ENCODE measurements around the gene MDFIC. TPM values are rescaled to one million over a fixed set of nuclear protein-coding genes. Genes with fewer than 3 reads are reported as not detected.

Gene MDFIC
- total RNA-seq, 1 experiment from 2014 or later, result 33.3 TPM

DNA sequence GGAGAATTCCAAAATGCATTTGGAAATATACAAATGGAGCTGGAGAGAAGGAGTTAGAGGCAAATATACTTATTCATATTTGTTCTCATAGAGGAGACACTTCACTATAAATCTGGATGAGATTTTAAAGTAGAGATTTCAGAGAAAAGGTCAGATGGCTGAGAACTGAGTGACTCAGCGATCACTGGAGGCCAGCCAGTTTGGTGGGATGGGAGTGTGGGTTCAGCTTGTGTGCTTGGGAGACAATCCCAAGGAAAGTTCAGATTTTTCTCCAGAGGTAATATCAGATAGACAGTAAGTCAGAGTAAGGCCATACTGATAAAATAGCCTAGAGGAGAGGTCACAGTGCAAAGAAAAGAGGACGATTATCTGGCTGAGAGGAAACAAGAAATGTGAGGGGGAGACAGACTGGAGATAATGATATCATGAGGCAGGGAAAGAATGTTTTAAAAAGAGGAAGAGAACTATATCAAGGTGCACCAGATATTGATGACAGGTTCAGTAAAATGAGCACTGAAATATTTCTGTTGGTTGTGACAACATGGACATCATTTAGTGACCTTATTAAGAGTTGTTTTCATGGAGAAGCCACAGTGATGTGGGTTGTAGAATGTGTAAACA, 67.0 kb downstream of the MDFIC start:
- DNase-seq (ENCODE audit: low read depth), result peak; percentile 76

DNA sequence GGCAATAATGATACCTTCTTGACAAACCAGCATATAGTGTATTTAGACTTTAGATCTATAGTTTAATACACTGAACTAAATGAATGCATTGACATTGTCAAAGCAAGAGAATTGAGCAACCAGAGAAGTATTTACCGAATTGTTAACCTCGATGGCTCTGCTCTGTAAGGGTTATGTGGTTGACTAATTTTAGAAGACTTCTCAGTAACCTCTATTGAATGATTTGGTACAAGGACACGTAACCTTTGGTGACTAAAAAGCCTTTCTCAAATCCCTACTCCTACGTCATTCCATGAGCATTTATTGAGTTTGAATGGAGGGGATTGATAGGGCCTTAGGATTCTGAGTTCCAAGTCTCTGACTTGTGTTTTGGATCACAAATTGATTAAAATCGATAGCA, 67.6 kb downstream of the MDFIC start:
- no peak for DNase-seq (ENCODE audit: low read depth)

DNA sequence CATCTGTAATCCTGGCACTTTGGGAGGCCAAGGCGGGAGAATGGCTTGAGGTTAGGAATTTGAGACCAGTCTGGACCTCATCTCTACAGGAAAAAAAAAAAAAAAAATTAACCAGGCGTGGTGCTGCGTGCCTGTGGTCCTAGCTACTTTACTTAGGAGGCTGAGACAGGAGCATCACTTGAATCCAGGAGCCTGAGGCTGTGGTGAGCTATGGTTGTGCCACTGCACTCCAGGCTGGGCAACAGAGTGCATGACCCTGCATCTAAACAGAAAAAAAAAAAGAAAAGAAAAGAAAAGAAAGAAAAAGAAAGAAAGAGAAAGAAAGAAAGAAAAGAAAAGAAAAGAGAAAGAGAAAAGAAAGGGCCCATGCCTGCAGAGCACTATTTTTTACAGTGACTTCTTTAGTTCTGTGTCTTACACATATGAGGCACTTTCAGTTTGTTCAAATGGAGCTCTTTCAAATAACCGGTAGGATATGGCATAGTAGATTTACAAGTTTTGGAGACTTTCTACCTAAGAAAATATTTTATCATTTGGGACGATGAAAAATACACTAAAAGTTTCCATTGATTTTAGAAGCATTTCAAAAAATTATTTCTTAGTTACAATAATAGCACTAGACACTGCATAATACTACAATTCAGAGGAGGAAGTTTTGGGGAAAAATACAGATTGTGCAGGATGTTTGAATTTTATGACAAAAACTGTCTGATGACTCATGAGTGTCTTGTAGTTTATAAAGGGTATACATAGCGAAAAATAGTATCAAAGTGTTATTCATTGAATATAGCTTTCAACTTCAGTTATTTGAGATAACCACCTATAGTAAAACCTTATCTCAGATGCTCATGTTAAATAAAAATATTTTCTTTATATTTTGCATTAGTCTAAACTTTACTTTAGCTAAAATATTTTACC, 75.9 kb downstream of the MDFIC start:
- no peak for DNase-seq (ENCODE audit: low read depth)

- DNase-seq (ENCODE audit: low read depth), result peak; percentile 42
Observed at GRCh38 chr7:115004121-115004520, 82.2 kb downstream of the MDFIC start.

- DNase-seq (ENCODE audit: low read depth), result no peak
Observed at GRCh38 chr7:115005251-115005650, 83.4 kb downstream of the MDFIC start.

- DNase-seq (ENCODE audit: low read depth), result no peak
Observed at GRCh38 chr7:115005953-115006352, 84.1 kb downstream of the MDFIC start.

DNA sequence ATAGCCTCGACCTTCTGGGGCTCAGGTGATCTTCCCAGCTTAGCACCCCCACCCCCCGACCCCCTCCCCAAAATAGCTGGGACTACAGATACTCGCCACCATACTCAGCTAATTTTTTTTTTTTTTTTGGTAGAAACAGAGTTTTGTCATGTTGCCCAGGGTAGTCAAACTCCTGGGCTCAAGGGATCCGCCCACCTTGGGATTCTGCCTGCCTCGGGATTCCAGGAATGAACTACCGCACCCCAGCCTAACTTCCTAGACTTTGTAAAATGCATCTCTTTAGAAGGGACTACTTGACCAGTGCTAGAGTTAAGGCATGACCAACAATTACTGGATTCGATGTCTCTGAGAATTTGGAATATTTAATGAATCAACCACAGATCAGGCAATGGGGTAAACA, 85.9 kb downstream of the MDFIC start:
- DNase-seq (ENCODE audit: low read depth), result no peak

- DNase-seq (ENCODE audit: low read depth), result no peak
Observed at GRCh38 chr7:115008465-115009114, 86.7 kb downstream of the MDFIC start.

GRCh38 chr7:115009139-115009538, 87.2 kb downstream of the MDFIC start:
- no peak for DNase-seq (ENCODE audit: low read depth)

DNA sequence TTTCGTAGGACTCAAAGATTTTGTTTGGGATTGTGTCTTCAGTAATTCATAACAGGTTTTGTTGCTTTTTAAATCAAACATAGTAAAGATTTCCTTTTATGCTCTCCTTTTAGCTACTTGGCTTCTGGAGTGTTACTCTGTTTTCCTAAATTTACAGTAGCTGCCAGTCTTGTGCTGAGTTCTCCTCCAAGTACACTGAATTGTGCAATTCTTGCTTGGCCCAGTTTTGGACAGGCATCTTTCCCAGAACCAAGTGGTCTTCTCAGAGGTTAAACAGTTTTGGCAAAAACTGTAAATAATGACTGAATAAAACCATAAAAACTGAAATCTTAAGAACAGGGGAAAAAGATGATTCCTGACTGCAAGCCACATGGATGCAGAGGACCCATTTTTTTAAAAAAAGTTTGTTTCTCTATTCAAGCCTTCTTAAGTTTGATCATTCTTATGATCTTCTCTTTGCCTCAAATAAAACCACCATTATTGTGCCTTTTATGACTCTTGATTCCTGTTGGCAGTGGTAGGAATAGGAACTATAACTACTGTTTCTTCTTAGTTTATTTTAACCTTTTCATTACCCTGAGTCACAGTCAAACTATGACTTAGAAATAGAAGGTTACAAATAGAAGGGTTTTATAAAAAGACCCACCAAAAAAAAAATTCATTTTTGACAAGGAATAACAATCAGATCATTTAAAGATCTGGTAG, 88.0 kb downstream of the MDFIC start:
- no peak for DNase-seq (ENCODE audit: low read depth)

GRCh38 chr7:115010441-115010820, 88.5 kb downstream of the MDFIC start:
- no peak for DNase-seq (ENCODE audit: low read depth)

DNA sequence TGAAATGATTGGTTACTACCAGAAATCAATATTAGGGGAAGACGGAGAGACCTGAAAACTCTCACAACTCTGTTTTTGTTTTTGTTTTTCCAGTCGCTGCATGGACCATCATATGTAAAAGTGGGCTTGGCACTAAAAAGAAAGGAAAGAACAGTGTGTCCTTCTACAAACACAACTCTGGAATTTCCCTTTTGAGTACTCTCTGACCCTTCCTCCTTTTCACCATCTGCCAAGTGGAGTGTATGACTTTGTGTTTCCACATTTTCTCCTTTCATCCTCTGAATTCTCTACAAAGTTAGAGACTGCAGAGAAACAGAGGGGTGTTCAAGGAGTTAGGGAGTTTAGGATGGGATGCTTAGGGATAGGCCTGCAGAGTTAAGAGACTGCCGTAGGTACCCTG, 92.0 kb downstream of the MDFIC start:
- DNase-seq (ENCODE audit: low read depth), result no peak

DNA sequence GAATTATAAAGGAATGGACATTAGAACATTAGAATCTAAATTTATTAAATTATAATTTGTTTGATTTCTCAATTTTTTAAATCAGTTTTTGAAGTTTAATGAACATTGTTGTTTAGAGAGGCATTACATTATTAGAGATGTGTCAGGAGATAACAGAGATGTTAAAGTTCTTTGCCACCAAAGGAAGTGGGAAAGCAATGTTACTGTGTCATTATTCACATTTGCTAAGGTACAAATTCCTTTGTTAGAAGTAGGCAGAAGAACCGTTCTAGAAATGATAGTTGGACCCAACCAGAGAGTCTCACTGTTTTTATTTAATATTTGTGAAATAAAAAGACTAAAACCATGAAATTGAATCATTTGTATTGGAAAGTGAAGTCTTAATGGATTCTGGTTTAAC, 92.9 kb downstream of the MDFIC start:
- DNase-seq (ENCODE audit: low read depth), result no peak

DNA sequence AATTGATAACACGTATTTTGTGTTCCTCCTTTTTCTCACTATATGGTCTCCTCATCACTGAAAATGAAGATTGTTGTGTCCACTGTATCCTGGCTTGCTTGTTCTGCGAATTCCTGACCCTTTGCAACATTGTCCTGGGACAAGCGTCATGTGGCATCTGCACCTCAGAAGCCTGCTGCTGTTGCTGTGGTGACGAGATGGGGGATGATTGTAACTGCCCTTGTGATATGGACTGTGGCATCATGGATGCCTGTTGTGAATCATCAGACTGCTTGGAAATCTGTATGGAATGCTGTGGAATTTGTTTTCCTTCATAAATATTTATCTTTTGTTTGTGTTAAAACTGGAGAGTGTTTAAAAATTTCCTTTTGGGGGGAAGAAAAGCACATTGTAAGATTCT, 93.7 kb downstream of the MDFIC start:
- no peak for DNase-seq (ENCODE audit: low read depth)

GRCh38 chr7:115019882-115020605, 98.2 kb downstream of the MDFIC start:
- no peak for DNase-seq (ENCODE audit: low read depth)

DNA sequence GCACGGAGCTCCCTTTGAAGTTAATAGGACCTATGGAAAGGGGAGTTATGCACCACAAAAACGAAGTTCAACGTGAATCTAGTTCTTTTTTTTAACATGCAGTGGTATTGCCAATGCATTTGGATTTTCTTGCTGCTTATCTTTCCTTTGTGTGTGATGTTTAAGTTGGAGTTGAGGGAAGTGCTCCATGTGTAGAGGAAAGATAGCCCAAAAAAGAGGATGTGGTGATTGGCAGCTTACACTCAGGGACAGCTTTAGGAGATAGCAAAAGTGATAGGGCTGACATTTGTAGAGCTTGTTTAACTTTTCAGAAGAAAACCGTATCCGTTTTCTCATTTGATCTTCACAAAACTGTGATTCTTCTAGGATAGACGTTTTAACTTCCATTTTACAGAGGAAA, 101.3 kb downstream of the MDFIC start:
- no peak for DNase-seq (ENCODE audit: low read depth)

DNA sequence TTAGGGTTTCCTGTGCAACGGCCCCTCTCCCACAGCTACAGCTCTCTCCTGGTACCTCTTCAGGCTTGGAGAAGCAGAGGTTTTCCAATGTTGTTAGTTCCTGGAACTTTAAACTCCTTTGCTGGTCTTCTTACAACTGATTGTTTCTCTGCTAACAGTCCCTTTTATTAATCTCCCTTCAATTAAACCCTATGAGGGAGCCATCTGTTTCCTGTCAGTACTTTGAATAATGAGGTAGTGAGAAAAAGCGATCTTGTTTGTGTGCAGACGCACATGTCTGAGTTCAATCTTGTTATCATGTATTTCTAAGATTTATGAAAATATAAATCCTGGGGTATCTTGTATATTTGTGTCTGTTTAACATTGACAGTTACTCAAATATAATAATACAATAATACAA, 102.4 kb downstream of the MDFIC start:
- no peak for DNase-seq (ENCODE audit: low read depth)

DNA sequence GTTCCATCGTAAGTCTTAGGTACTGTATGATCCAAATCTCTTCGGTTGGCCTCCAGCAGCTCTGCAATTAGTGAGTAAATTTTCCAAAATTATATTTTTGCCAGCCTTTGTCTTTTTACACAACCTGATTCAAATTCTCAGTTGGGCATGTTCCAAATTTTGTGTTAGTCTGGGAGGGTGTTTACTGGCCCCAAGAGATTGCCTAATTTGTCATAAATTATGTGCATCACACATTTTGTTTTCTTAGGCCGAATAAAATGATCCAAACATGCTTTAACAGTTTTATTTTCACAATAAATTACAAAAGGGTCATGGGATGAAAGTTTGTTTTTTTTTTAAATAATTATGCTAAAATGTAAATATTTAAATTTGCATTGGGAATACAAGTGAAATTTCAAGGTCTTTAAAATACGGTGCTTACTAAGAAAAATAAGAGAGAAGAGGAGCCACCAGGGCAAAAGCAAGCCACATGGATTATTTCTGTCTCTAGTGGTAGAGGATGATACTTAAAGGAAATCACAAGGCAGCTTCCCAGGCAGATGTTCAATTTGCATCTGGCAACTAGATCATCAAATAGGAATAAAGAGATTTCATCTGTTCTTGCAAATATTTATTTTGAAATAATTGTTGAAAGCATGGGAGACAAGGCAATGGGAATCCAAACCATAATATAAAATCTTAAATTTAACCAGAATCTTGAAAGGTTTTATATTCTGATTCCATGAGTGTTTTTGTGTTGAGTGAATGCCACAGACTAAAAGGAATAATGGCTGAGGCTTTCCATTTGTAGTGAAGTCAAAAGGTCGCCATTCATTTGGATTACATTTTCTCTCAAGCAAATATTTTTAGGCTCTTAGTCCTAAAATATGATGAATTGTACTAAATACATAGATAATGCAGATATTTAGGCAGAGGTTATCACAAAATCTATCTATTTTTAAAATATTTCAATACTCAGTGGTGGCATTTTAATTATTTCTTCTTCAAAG, 111.1 kb downstream of the MDFIC start:
- no peak for DNase-seq (ENCODE audit: low read depth)

- DNase-seq (ENCODE audit: low read depth), result no peak
Observed at GRCh38 chr7:115033917-115034459, 112.1 kb downstream of the MDFIC start.

GRCh38 chr7:115034515-115034914, 112.6 kb downstream of the MDFIC start:
- DNase-seq (ENCODE audit: low read depth), result no peak

Measured in HT1080 (cell line).